ENCODE measurements around the gene C1QTNF5. TPM values are rescaled to one million over a fixed set of nuclear protein-coding genes. Genes with fewer than 3 reads are reported as not detected.

The C1QTNF5 gene
- total RNA-seq, 1 donor from 2014 or later = 0.90 TPM

GRCh38 chr11:119332111-119332765 lies 8.4 kb downstream of the C1QTNF5 start:
- no peaks in the 10 kb centered on the region for H3K36me3 ChIP-seq
- DNase-seq (ENCODE audit: low spot score) = peak; percentile 83
- H3K27me3 ChIP-seq = no peaks in the 10 kb centered on the region
- H3K9me3 ChIP-seq (ENCODE audit: low read depth) = no peaks in the 10 kb centered on the region
- Mint-ChIP-seq H3K27ac (peak overlapping the region; percentile 58), H3K27me3 (ENCODE audit: insufficient read depth, low read depth) (peaks cover 7% of the 10 kb centered on the region), H3K4me1 (peaks cover 47% of the 10 kb centered on the region), H3K9me3 (no peaks in the 10 kb centered on the region), H3K4me3 (no peak overlapping the region), H3K36me3 (peaks cover 5% of the 10 kb centered on the region)
- H3K4me2 ChIP-seq = peak overlapping the region; percentile 51
- H3K4me3 ChIP-seq = no peak overlapping the region
- H4K20me1 ChIP-seq (ENCODE audit: low read depth) = peaks cover 7% of the 10 kb centered on the region
- H3K79me2 ChIP-seq (ENCODE audit: low read depth) = peaks cover 29% of the 10 kb centered on the region
- H3K4me1 ChIP-seq = peaks cover 42% of the 10 kb centered on the region
- no peak overlapping the region for H3K9ac ChIP-seq
- TF ChIP-seq EZH2 (IDR thresholded peaks at IDR 0.05) = no peak
- no peak for TF ChIP-seq CTCF (IDR thresholded peaks at IDR 0.05)
- no peak for TF ChIP-seq EZH2phosphoT487 (IDR thresholded peaks at IDR 0.05)
- peak overlapping the region; percentile 94 for H3K27ac ChIP-seq
- H3F3A ChIP-seq (ENCODE audit: low read depth) = peaks cover 49% of the 10 kb centered on the region
- H2AFZ ChIP-seq (replicated peaks) = no peak overlapping the region

- Histone ChIP-seq H3K79me2 (ENCODE audit: low read depth) (peaks cover 9% of the 10 kb centered on the region), H2AFZ (replicated peaks) (no peak overlapping the region), H3K9me3 (ENCODE audit: low read depth) (no peaks in the 10 kb centered on the region), H3K36me3 (no peaks in the 10 kb centered on the region), H3F3A (ENCODE audit: low read depth) (peaks cover 39% of the 10 kb centered on the region), H3K4me2 (no peak overlapping the region), H3K4me1 (peaks cover 33% of the 10 kb centered on the region), H3K9ac (no peak overlapping the region), H4K20me1 (ENCODE audit: low read depth) (peaks cover 1% of the 10 kb centered on the region), H3K4me3 (no peak overlapping the region), H3K27ac (no peak overlapping the region), H3K27me3 (no peaks in the 10 kb centered on the region)
- no peak overlapping the region for H3K27ac Mint-ChIP-seq
- H3K4me3 Mint-ChIP-seq = no peak overlapping the region
- H3K9me3 Mint-ChIP-seq = no peaks in the 10 kb centered on the region
- peaks cover 7% of the 10 kb centered on the region for H3K27me3 Mint-ChIP-seq (ENCODE audit: insufficient read depth, low read depth)
- TF ChIP-seq EZH2phosphoT487 (IDR thresholded peaks at IDR 0.05) (no peak), CTCF (IDR thresholded peaks at IDR 0.05) (no peak), EZH2 (IDR thresholded peaks at IDR 0.05) (no peak)
- peaks cover 27% of the 10 kb centered on the region for H3K4me1 Mint-ChIP-seq
- no peaks in the 10 kb centered on the region for H3K36me3 Mint-ChIP-seq
- no peak for DNase-seq (ENCODE audit: low spot score)
These were observed 10.4 kb downstream of the C1QTNF5 start for GRCh38 chr11:119330237-119330636.

GRCh38 chr11:119329320-119329719 lies 11.4 kb downstream of the C1QTNF5 start:
- Mint-ChIP-seq H3K4me3 (no peak overlapping the region), H3K36me3 (no peaks in the 10 kb centered on the region), H3K9me3 (no peaks in the 10 kb centered on the region), H3K4me1 (peaks cover 25% of the 10 kb centered on the region), H3K27me3 (ENCODE audit: insufficient read depth, low read depth) (peaks cover 10% of the 10 kb centered on the region), H3K27ac (no peak overlapping the region)
- no peaks in the 10 kb centered on the region for H3K27me3 ChIP-seq
- no peak overlapping the region for H3K4me2 ChIP-seq
- no peak overlapping the region for H2AFZ ChIP-seq (replicated peaks)
- no peak overlapping the region for H3K4me3 ChIP-seq
- no peak overlapping the region for H3K27ac ChIP-seq
- H3K4me1 ChIP-seq = peaks cover 31% of the 10 kb centered on the region
- no peaks in the 10 kb centered on the region for H3K79me2 ChIP-seq (ENCODE audit: low read depth)
- no peak for DNase-seq (ENCODE audit: low spot score)
- no peaks in the 10 kb centered on the region for H3K36me3 ChIP-seq
- no peaks in the 10 kb centered on the region for H4K20me1 ChIP-seq (ENCODE audit: low read depth)
- H3K9me3 ChIP-seq (ENCODE audit: low read depth) = no peaks in the 10 kb centered on the region
- no peak for TF ChIP-seq EZH2phosphoT487 (IDR thresholded peaks at IDR 0.05)
- peaks cover 43% of the 10 kb centered on the region for H3F3A ChIP-seq (ENCODE audit: low read depth)
- no peak overlapping the region for H3K9ac ChIP-seq

- no peak overlapping the region for H3K4me3 ChIP-seq
- no peaks in the 10 kb centered on the region for H3K36me3 ChIP-seq
- Mint-ChIP-seq H3K4me1 (peaks cover 34% of the 10 kb centered on the region), H3K27me3 (ENCODE audit: insufficient read depth, low read depth) (peaks cover 8% of the 10 kb centered on the region), H3K4me3 (peak overlapping the region; percentile 42), H3K27ac (no peak overlapping the region), H3K9me3 (no peaks in the 10 kb centered on the region), H3K36me3 (no peaks in the 10 kb centered on the region)
- no peak overlapping the region for H3K27ac ChIP-seq
- H3K4me2 ChIP-seq = no peak overlapping the region
- H3K27me3 ChIP-seq = no peaks in the 10 kb centered on the region
- H4K20me1 ChIP-seq (ENCODE audit: low read depth) = no peaks in the 10 kb centered on the region
- no peak overlapping the region for H3K9ac ChIP-seq
- peak overlapping the region; percentile 56 for H2AFZ ChIP-seq (replicated peaks)
- no peak for DNase-seq (ENCODE audit: low spot score)
- no peaks in the 10 kb centered on the region for H3K9me3 ChIP-seq (ENCODE audit: low read depth)
- H3K79me2 ChIP-seq (ENCODE audit: low read depth) = no peaks in the 10 kb centered on the region
- peaks cover 28% of the 10 kb centered on the region for H3K4me1 ChIP-seq
- H3F3A ChIP-seq (ENCODE audit: low read depth) = peaks cover 32% of the 10 kb centered on the region
- TF ChIP-seq EZH2phosphoT487 (IDR thresholded peaks at IDR 0.05) (no peak), EZH2 (IDR thresholded peaks at IDR 0.05) (no peak), CTCF (IDR thresholded peaks at IDR 0.05) (no peak)
These were observed 16.5 kb downstream of the C1QTNF5 start for GRCh38 chr11:119324189-119324588.
